Large intestine (tissue), 3 donors: ENCODE data around the gene PRKCB. TPM values are rescaled to one million over a fixed set of nuclear protein-coding genes. Genes with fewer than 3 reads are reported as not detected.

ENCODE experiments used
- DNase-seq, 2 donors: peaks; one replicate each; pipeline versions ENCODE4 v3.0.0 to v3.0.0-alpha.2; 2013
- H3K27ac ChIP-seq: one replicate; pipeline ENCODE4 v1.5.1; 2013; ENCODE audit warnings: low read length
- H3K27me3 ChIP-seq: 2 replicates; pipeline ENCODE4 v1.6.1; 2013; ENCODE audit warnings: low read length; ENCODE audit not compliant: control insufficient read depth, insufficient read depth
- H3K36me3 ChIP-seq: 2 replicates; pipeline ENCODE4 v1.6.1; 2013; ENCODE audit warnings: low read length; ENCODE audit not compliant: control insufficient read depth, insufficient read depth
- H3K4me1 ChIP-seq: one replicate; pipeline ENCODE4 v1.6.1; 2013; ENCODE audit warnings: low read length; ENCODE audit not compliant: control insufficient read depth, insufficient read depth
- H3K4me3 ChIP-seq: one replicate; pipeline ENCODE4 v1.5.1; 2013; ENCODE audit warnings: low read length
- H3K9me3 ChIP-seq: one replicate; pipeline ENCODE4 v1.6.1; 2013; ENCODE audit warnings: mild to moderate bottlenecking, low read depth, low read length, moderate library complexity; ENCODE audit not compliant: control insufficient read depth
- WGBS: methylation state at CpG from one replicate; pipeline ENCODE4 v1.1.5; 2013; ENCODE audit warnings: low lambda C conversion rate; ENCODE audit not compliant: insufficient coverage; 5-methylcytosine and 5-hydroxymethylcytosine counted together
- polyA plus RNA-seq: library from polyadenylated mRNA; unstranded; fragments of 120-200 nt; gene quantifications from one replicate; pipeline ENCODE4 v1.2.1, GENCODE V29; 2013

Gene PRKCB
- polyA plus RNA-seq, 1 donor, result 3.1 TPM

DNA sequence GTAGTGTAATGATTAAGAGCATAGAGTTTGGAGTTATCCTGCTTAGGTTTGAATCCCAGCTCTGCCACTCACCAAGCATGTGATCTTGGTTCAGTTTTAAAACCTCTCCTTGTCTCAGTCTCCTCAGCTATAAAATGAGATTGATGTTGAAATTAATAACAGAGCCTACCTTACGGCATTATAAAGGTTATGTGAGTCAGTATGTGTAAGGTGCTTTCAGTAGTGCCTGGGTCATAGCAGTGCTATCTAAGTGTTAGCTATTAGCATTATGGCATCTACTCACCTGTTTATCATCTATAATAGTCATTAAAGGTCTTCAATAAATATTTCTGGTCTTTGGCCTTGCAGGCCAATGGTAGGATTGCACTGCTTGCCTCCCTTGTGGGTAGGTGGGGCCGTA, 53.4 kb downstream of the PRKCB start:
- Histone ChIP-seq H3K4me1 (no peaks in the 10 kb centered on the region), H3K9me3 (no peaks in the 10 kb centered on the region), H3K27ac (no peak overlapping the region), H3K36me3 (no peaks in the 10 kb centered on the region), H3K27me3 (peaks cover 5% of the 10 kb centered on the region), H3K4me3 (no peak overlapping the region)
- DNase-seq, result no peak
- no CpG with 5 or more reads among the region's 2 CpGs for WGBS

DNA sequence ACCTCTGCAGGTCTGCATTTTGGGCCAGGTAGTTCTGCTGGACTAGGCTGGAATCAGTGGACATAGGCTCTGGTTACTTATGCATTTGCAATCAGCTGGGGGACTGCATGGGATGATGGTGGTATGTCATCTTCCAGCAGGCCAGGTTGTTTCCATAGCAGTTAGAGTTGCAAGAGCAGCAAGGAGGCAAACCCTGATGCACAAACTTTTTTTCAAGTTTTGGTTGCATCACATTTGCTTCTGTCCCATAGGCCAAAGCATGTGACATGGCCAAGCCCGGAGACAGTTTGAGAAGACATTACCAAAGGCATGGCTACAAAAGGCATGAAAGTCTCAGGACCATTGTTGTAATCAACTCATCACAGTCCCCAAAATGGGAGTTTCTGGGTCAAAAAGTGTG, 58.2 kb downstream of the PRKCB start:
- Histone ChIP-seq H3K27me3 (peaks cover 3% of the 10 kb centered on the region), H3K4me1 (no peaks in the 10 kb centered on the region), H3K27ac (no peak overlapping the region), H3K4me3 (no peak overlapping the region), H3K9me3 (no peaks in the 10 kb centered on the region), H3K36me3 (no peaks in the 10 kb centered on the region)
- WGBS, result no CpG with 5 or more reads among the region's 1 CpG
- DNase-seq, result no peak

DNA sequence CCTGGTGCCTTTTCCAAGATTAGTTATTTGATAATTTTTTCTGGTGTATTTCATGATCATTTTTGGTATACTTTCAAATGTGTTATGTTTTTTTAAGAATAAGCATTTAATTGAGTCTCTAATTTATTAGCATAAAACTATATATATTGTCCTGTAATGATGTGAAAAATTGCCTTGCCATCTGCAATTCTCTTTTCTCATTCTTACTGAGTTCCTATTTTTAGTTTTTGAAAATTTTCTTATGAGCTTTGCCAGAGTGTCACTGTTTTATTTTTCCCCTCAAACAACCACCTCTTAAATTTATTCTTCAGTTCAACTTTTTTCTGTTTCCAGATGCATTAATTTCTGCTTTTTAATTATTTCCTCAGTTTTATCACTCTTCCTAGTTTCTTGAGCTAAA, 59.3 kb downstream of the PRKCB start:
- no peak overlapping the region for H3K27ac ChIP-seq
- no peak overlapping the region for H3K4me3 ChIP-seq
- H3K4me1 ChIP-seq, result no peaks in the 10 kb centered on the region
- peaks cover 3% of the 10 kb centered on the region for H3K27me3 ChIP-seq
- H3K36me3 ChIP-seq, result no peaks in the 10 kb centered on the region
- H3K9me3 ChIP-seq, result no peaks in the 10 kb centered on the region
- no peak for DNase-seq

DNA sequence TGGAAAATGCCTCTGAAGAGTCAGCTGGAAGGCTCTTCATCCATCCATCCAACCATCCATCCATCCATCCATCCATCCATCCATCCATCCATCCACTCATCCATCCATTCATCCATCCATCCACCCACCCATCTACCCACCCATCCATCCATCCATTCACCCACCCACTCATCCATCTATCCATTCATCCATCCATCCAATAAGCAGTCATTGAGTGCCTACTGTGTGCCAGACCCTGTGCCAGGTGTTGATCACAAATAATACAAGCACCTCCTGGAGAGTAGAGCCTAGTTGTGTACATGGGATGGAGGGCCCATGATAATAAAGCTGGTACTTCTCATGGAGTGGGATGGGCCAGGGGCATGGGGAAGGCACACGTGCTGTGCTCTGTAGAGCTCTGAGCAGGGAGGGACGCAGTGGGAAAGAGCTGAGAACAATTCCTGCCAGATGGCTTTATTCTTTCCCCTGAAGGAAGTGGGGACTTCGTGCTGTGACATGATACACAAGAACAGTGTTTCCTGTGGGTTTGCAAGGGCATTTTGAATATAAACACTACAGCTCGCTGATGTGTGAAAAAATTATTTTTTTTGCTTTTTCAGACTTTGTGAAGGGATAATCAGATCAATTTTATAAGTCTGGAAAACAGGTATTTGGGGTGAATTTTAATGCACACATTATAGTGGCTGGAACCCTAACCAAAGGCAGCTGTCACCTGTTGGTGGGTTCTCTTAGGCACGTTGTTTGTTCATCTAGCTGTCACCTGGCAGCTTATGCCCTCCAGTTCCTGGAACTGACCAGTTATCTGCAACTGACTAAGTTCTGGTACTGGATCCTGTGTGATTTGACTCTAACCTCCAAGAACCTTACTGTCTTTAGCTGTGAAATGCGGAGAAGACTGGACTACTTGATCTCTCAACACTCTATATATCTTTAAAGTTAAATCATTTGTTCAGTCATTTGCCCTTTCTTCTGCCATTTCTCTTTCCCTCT, 61.3 kb downstream of the PRKCB start:
- Histone ChIP-seq H3K4me1 (no peaks in the 10 kb centered on the region), H3K36me3 (no peaks in the 10 kb centered on the region), H3K9me3 (no peaks in the 10 kb centered on the region), H3K4me3 (no peak overlapping the region), H3K27ac (no peak overlapping the region), H3K27me3 (peaks cover 3% of the 10 kb centered on the region)
- 80% methylated on average over 2 of the region's 6 CpGs for WGBS
- no peak for DNase-seq

DNA sequence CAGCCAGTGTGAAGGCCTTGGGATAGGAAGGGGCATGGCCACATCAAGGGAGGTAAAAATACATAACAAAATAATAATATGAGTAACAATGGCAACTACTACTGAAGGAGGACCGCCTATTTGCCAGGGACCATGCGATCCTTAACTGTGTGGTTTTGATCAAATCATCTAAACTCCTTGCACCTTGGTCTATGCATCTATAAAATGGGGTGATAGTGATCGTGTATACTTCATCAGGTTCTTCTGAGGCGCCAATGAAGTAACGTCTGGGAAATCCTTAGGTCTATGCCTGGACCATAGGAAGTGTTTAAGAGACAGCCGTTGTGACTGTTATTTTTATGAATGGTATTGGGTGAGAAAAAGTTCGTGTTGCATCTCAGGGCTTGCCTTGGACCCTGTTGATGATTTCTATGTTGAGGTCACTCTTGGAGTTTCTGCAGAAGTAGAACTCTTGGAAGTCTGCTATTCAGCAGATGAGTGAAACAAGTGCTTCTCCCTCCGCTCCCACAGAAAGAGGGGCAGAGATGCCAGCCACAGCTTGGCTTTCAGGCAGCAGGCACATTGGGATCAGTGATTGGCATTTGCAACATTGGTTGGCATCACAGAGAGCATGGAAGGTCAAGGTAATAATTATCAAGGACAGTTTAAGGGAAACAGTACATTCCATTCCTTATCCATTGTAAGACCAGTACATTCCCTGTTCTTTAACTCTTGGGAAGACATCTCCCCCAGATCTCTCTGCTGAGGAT, 63.1 kb downstream of the PRKCB start:
- Histone ChIP-seq H3K4me3 (no peak overlapping the region), H3K27me3 (peaks cover 2% of the 10 kb centered on the region), H3K36me3 (no peaks in the 10 kb centered on the region), H3K27ac (no peak overlapping the region), H3K9me3 (no peaks in the 10 kb centered on the region), H3K4me1 (no peaks in the 10 kb centered on the region)
- DNase-seq, result no peak
- WGBS, result 80% methylated on average over 2 of the region's 8 CpGs

DNA sequence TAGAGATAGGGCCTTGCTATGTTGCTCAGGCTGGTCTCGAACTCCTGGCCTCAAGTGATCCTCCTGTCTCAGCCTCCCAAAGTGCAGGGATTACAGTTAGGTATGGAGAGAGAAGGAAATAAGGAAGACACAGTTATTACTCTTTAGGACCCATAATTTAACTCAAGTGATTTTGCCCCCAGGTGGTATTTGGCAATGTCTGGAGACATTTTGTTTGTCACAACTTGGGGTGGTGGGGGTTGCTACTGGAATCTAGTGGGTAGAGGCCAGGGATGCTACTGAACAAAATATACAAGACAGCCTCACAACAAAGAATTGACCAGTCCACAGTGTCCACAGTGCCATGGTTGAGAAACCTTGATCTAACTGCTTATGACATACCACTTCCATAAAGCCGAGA, 64.1 kb downstream of the PRKCB start:
- H3K4me3 ChIP-seq, result no peak overlapping the region
- DNase-seq, result no peak
- no peaks in the 10 kb centered on the region for H3K36me3 ChIP-seq
- no peaks in the 10 kb centered on the region for H3K9me3 ChIP-seq
- H3K27me3 ChIP-seq, result no peaks in the 10 kb centered on the region
- H3K27ac ChIP-seq, result no peak overlapping the region
- H3K4me1 ChIP-seq, result no peaks in the 10 kb centered on the region
- no CpG with 5 or more reads among the region's 2 CpGs for WGBS

DNA sequence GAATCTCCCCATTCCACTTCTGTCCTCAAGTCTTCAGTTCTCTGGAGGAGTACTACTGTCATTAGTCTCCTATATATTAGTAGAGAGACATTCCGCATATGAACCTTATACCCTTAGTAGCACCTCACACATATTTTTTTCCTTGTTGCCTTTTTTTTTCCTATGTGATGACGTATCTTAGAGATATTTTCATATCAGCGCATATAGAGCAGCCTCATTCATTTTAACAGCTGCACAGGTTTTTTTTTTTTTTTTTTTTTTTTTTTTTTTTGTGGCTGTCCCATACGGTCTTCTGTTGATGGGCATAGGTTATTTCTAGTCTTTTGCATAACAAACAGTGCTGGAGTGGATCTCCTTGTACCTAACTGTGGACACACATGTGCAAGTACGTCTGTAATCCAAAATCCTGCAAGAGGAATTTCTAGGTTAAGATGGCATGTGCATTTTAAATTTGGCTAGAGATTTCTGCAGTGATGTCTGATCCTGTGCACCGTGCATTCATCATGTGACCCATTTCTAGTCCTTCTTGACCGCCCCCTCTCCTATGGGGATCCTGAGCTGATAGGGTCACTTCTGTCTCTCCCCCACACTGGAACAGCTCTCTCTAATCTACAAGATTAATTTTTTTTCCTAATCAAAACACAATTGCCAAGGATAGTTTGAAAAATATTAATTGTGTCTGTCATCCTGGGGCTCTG, 64.8 kb downstream of the PRKCB start:
- H3K9me3 ChIP-seq, result no peaks in the 10 kb centered on the region
- no peaks in the 10 kb centered on the region for H3K27me3 ChIP-seq
- no peak for DNase-seq
- no peak overlapping the region for H3K4me3 ChIP-seq
- no peaks in the 10 kb centered on the region for H3K4me1 ChIP-seq
- no peak overlapping the region for H3K27ac ChIP-seq
- WGBS, result 89% methylated on average over 3 of the region's 7 CpGs
- H3K36me3 ChIP-seq, result no peaks in the 10 kb centered on the region

DNA sequence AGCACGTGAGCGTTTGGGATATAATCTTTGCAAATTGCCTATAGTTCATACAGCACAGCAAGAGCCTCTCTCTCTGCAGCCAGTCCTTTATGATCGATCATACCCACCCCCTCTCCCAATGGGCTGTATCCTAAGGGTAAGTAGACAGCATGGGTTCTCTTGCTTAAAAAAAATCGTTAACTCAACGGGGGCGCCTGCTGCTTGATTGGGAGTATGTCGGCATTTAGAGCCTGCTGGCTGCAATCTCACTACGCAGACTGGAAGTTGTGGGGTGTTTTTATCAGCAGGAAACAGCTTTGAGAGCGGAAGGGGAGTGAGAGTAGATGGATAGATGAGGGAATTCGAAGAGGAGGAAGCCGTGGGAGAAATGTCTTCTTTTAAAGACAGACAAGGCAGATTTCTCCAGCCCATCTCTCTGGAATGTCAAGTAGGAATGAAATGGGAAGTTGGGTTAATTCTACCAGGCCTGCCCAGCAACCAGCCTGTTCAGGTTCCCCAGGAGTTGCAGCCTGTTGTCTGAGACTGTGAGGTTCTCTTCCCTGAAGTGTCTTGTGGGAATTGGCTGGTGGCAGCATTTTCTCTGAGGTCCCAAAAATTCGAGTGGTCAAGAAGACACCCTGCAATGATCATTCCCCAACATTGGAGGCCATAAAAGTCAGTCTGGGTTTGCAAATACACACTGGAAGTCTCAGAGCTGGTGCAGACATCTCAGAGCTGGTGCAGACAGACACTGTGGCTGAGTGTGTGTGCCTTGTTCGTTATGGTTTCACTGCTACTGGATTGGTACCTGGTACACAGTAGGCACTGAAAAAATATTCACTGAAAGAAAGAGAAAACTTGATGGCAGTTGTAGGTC, 65.6 kb downstream of the PRKCB start:
- no peak for DNase-seq
- H3K36me3 ChIP-seq, result no peaks in the 10 kb centered on the region
- no peaks in the 10 kb centered on the region for H3K4me1 ChIP-seq
- H3K27me3 ChIP-seq, result no peaks in the 10 kb centered on the region
- WGBS, result 80% methylated on average over 2 of the region's 13 CpGs
- H3K9me3 ChIP-seq, result no peaks in the 10 kb centered on the region
- no peak overlapping the region for H3K4me3 ChIP-seq
- no peak overlapping the region for H3K27ac ChIP-seq

DNA sequence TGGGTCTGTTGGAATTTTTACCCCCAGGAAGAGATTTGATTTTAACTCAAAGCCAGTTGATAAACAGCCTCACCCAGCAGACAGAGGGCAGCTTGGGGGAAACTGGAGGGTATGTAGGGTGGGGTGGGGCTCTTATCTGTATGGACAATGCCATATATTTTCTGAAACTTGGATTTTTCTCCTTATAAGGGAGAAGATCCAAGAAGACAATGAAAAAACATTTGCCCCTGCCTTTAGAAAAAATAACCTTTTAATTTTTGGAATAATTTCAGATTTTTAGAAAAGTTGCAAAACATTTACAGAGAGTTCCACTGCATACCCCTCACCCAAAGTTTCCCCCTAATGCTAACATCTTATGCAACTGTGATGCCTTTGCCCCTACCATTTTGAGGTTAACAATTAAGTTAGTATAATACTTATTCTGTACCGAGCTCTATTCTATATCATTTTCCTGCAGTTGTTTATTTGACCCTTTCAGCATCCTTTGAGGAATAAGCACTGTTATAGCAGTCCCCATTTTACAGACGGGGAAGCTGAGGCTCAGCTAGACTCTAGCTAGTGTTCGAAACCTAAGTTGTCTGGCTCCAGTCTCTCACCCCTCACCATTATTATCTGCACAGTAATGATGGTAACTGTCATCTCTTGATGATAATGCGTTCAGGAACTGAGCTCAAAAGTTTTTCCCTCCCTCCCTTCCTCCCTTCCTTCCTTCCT, 66.4 kb downstream of the PRKCB start:
- Histone ChIP-seq H3K36me3 (no peaks in the 10 kb centered on the region), H3K27ac (no peak overlapping the region), H3K4me3 (no peak overlapping the region), H3K4me1 (no peaks in the 10 kb centered on the region), H3K27me3 (no peaks in the 10 kb centered on the region), H3K9me3 (no peaks in the 10 kb centered on the region)
- no peak for DNase-seq
- no CpG with 5 or more reads among the region's 4 CpGs for WGBS
